Neural progenitor cell (in vitro differentiated cells): ENCODE results near the gene HHAT. TPM values are rescaled to one million over a fixed set of nuclear protein-coding genes. Genes with fewer than 3 reads are reported as not detected.
A peak's percentile ranks its signal among the peaks of the same experiment; 100 is the strongest.

Experiments used
- DNase-seq: peaks from one replicate; pipeline ENCODE4 v3.0.0-alpha.2; 2016; ENCODE audit warnings: low spot score
- H2AFZ ChIP-seq: fragments of 200-600 bp; sonication (generic); replicated peaks from 2 replicates; pipeline ENCODE4 v1.6.1; 2016; ENCODE audit warnings: antibody characterized with exemption
- H3F3A ChIP-seq: fragments of 200-600 bp; sonication (generic); 2 replicates; pipeline ENCODE4 v1.6.1; 2016; ENCODE audit warnings: antibody characterized with exemption, low read depth
- H3K27ac ChIP-seq: fragments of 200-600 bp; sonication (generic); 2 replicates; pipeline ENCODE4 v1.5.1; 2016; ENCODE audit warnings: mild to moderate bottlenecking
- H3K27me3 ChIP-seq: fragments of 200-600 bp; sonication (generic); 2 replicates; pipeline ENCODE4 v1.6.1; 2016; ENCODE audit warnings: mild to moderate bottlenecking, moderate library complexity
- H3K36me3 ChIP-seq: fragments of 200-600 bp; sonication (generic); 2 replicates; pipeline ENCODE4 v1.5.1; 2016
- H3K4me1 ChIP-seq: fragments of 200-600 bp; sonication (generic); 2 replicates; pipeline ENCODE4 v1.6.1; 2016; ENCODE audit warnings: mixed run types
- H3K4me2 ChIP-seq: fragments of 200-600 bp; sonication (generic); 2 replicates; pipeline ENCODE4 v1.6.1; 2016
- H3K4me3 ChIP-seq: fragments of 200-600 bp; sonication (generic); 2 replicates; pipeline ENCODE4 v1.5.1; 2016
- H3K79me2 ChIP-seq: fragments of 200-600 bp; sonication (generic); 2 replicates; pipeline ENCODE4 v1.6.1; 2016; ENCODE audit warnings: low read depth
- H3K9ac ChIP-seq: fragments of 200-600 bp; sonication (generic); 2 replicates; pipeline ENCODE4 v1.6.1; 2016
- H3K9me3 ChIP-seq: fragments of 200-600 bp; sonication (generic); 2 replicates; pipeline ENCODE4 v1.5.1; 2016; ENCODE audit warnings: low read depth
- H4K20me1 ChIP-seq: fragments of 200-600 bp; sonication (generic); 2 replicates; pipeline ENCODE4 v1.6.1; 2016; ENCODE audit warnings: low read depth
- H3K27ac Mint-ChIP-seq: 3 replicates; pipeline ENCODE4 v1.8.0; 2021; ENCODE audit warnings: mixed read lengths
- H3K27me3 Mint-ChIP-seq: 2 replicates; pipeline ENCODE4 v1.8.0; 2022; ENCODE audit warnings: low read depth, mild to moderate bottlenecking, inconsistent platforms, moderate library complexity, mixed read lengths; ENCODE audit not compliant: insufficient read depth
- H3K36me3 Mint-ChIP-seq: 3 replicates; pipeline ENCODE4 v1.8.0; 2021; ENCODE audit warnings: mixed read lengths
- H3K4me1 Mint-ChIP-seq: 3 replicates; pipeline ENCODE4 v1.8.0; 2021; ENCODE audit warnings: mixed read lengths
- H3K4me3 Mint-ChIP-seq: 3 replicates; pipeline ENCODE4 v1.8.0; 2021; ENCODE audit warnings: mild to moderate bottlenecking, moderate library complexity, mixed read lengths
- H3K9me3 Mint-ChIP-seq: 3 replicates; pipeline ENCODE4 v1.8.0; 2020; ENCODE audit warnings: mixed read lengths
- EZH2 ChIP-seq: fragments of 200-600 bp; sonication (generic); IDR thresholded peaks from 2 replicates; pipeline ENCODE4 v1.6.1; 2017; ENCODE audit warnings: antibody characterized with exemption, mild to moderate bottlenecking, moderate library complexity
- EZH2phosphoT487 ChIP-seq: fragments of 200-600 bp; sonication (generic); IDR thresholded peaks from 2 replicates; pipeline ENCODE4 v1.6.1; 2017; ENCODE audit warnings: antibody characterized with exemption
- total RNA-seq: library from RNA; depleted of rRNA; stranded (reverse); fragments of >200 nt; gene quantifications from 2 replicates; pipeline ENCODE4 v1.2.3, GENCODE V29; 2015; ENCODE audit warnings: low replicate concordance
- TF ChIP-seq, protein P1 (sequence below): fragments of 200-600 bp; sonication (generic); IDR thresholded peaks from 2 replicates; pipeline ENCODE4 v1.5.1; 2017; ENCODE audit warnings: antibody characterized with exemption, mild to moderate bottlenecking

The HHAT gene
- total RNA-seq, 1 donor from 2014 or later: 10.3 TPM

DNA sequence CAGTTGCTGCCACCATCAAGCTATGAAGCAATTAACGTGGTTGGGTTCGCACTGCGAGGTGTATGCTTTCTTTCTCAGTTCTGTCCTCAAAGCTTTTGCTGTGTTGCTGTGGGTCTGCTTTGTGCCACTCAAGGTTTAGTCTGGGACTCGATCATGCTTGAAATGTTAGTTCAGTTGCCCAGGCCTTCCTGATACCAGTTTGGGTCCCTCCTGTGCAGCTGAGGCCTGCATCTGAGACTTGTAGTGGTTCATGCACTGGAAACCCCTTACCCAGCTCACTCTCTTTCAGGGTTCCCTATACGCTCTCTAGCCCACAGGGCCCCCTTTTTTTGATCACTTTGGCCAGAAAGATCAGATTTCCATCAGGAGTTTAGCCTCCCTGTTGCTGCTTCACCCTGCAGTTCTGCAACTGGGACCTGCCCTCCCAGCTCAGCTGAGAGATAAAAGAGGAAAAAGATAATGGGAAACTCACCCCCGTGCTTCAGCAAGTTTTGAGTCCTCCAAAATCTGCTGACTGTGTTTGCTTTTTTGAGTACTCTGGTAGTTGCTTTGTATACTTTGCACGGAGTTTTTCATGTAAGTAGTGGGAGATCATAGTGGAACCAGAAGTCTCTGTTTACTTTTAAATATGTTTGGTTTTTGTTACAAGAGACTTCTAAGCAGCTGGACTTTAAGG lies 317.0 kb downstream of the HHAT start:
- H3K9me3 Mint-ChIP-seq: no peaks in the 10 kb centered on the region
- Histone ChIP-seq H3K9ac (no peak overlapping the region), H3K4me1 (peaks cover 31% of the 10 kb centered on the region), H3K4me3 (peak overlapping the region; percentile 27), H3F3A (peaks cover 13% of the 10 kb centered on the region), H3K27me3 (no peaks in the 10 kb centered on the region), H2AFZ (no peak overlapping the region), H3K27ac (peak overlapping the region; percentile 84), H3K9me3 (no peaks in the 10 kb centered on the region), H3K4me2 (peak overlapping the region; percentile 73), H4K20me1 (no peaks in the 10 kb centered on the region), H3K36me3 (no peaks in the 10 kb centered on the region), H3K79me2 (no peaks in the 10 kb centered on the region)
- no peaks in the 10 kb centered on the region for H3K36me3 Mint-ChIP-seq
- H3K27me3 Mint-ChIP-seq: no peaks in the 10 kb centered on the region
- TF ChIP-seq, protein P1, sequence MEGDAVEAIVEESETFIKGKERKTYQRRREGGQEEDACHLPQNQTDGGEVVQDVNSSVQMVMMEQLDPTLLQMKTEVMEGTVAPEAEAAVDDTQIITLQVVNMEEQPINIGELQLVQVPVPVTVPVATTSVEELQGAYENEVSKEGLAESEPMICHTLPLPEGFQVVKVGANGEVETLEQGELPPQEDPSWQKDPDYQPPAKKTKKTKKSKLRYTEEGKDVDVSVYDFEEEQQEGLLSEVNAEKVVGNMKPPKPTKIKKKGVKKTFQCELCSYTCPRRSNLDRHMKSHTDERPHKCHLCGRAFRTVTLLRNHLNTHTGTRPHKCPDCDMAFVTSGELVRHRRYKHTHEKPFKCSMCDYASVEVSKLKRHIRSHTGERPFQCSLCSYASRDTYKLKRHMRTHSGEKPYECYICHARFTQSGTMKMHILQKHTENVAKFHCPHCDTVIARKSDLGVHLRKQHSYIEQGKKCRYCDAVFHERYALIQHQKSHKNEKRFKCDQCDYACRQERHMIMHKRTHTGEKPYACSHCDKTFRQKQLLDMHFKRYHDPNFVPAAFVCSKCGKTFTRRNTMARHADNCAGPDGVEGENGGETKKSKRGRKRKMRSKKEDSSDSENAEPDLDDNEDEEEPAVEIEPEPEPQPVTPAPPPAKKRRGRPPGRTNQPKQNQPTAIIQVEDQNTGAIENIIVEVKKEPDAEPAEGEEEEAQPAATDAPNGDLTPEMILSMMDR: no peak
- TF ChIP-seq EZH2 (no peak), EZH2phosphoT487 (no peak)
- peak; percentile 31 for DNase-seq
- H3K4me1 Mint-ChIP-seq: peaks cover 23% of the 10 kb centered on the region
- H3K4me3 Mint-ChIP-seq: no peak overlapping the region
- peak overlapping the region; percentile 92 for H3K27ac Mint-ChIP-seq

DNA sequence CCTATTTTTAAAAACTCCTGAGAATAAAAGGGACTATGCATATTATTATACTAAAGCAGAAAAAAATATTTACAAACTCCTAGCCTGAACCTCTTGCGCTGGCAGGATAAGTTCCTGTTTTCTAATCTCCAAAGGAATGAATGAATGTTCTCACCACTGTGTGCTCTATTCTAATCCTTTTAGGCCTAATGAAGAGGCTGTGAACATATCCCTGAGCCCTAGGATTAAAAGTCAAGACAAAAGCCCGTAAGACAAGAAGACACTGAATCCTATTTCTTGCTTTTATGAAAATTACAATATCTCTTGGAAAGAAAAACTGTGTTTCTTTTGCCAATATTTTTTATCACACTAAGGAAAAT lies 317.5 kb downstream of the HHAT start:
- Mint-ChIP-seq H3K27ac (peak overlapping the region; percentile 12), H3K36me3 (no peaks in the 10 kb centered on the region), H3K4me1 (peaks cover 23% of the 10 kb centered on the region), H3K27me3 (no peaks in the 10 kb centered on the region), H3K4me3 (no peak overlapping the region), H3K9me3 (no peaks in the 10 kb centered on the region)
- H3K79me2 ChIP-seq: no peaks in the 10 kb centered on the region
- H3K4me1 ChIP-seq: peaks cover 31% of the 10 kb centered on the region
- DNase-seq: peak; percentile 72
- H3K9ac ChIP-seq: no peak overlapping the region
- no peaks in the 10 kb centered on the region for H3K9me3 ChIP-seq
- H3K4me2 ChIP-seq: peak overlapping the region; percentile 73
- peaks cover 13% of the 10 kb centered on the region for H3F3A ChIP-seq
- no peaks in the 10 kb centered on the region for H4K20me1 ChIP-seq
- no peak overlapping the region for H2AFZ ChIP-seq
- H3K4me3 ChIP-seq: peak overlapping the region; percentile 27
- no peaks in the 10 kb centered on the region for H3K36me3 ChIP-seq
- TF ChIP-seq EZH2phosphoT487: peak; percentile 55
- TF ChIP-seq, protein P1: no peak
- H3K27ac ChIP-seq: peak overlapping the region; percentile 84
- no peaks in the 10 kb centered on the region for H3K27me3 ChIP-seq

DNA sequence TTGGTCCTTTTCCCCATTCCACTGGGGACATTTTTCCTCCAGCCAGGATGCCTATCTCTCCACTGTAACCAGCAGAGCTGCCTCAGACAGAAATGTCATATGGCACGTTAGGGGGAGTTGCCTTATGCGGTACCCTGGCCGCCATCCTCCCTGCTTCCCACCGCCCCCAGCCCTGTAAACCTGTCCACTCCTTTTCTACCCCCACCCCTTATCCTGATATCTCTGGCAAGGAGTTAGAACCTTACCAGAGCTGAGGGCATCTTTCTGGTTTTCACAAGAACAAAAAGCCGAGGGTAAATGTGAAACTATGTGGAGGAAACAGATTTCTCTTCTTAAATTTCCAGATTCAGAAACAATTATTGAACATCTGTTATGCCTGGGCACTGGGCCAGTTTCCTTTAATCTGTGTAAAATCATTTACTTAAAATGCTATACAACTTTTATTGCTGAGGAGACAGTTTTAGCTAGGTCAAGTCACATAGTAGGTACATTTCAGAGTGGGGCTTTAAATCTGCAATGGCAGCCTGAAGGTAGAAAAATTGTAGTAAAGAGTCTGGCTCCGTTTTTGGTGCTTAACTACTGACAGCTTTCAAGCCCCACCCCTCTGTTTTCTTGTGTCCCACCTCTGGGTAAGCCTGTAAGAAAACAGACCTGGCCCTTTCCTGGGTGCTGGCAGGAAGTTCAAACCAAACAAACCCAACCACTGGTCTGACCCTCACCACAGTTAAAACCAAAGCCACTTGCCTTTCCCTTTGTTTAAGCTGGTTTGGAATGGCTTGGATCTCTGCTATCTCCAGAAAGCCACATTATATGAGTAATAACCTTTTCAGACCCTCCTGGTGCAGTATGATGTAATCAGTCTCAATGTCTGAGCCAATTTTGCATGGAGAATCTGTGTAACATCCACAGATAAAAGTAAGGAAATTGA lies 319.0 kb downstream of the HHAT start:
- H3K4me2 ChIP-seq: no peak overlapping the region

More for the DNA sequence above, 319.0 kb downstream of the HHAT start:
- TF ChIP-seq EZH2 (no peak), EZH2phosphoT487 (no peak)
- TF ChIP-seq, protein P1: no peak
- no peaks in the 10 kb centered on the region for H3K36me3 ChIP-seq
- H2AFZ ChIP-seq: no peak overlapping the region
- no peak overlapping the region for H3K4me3 ChIP-seq
- H3F3A ChIP-seq: peaks cover 13% of the 10 kb centered on the region
- peaks cover 31% of the 10 kb centered on the region for H3K4me1 ChIP-seq
- H3K27ac Mint-ChIP-seq: peak overlapping the region; percentile 35
- no peak for DNase-seq
- H3K9ac ChIP-seq: no peak overlapping the region
- no peak overlapping the region for H3K4me3 Mint-ChIP-seq
- no peaks in the 10 kb centered on the region for H3K9me3 Mint-ChIP-seq
- no peak overlapping the region for H3K27ac ChIP-seq
- H3K4me1 Mint-ChIP-seq: peaks cover 23% of the 10 kb centered on the region
- H3K27me3 Mint-ChIP-seq: no peaks in the 10 kb centered on the region
- no peaks in the 10 kb centered on the region for H4K20me1 ChIP-seq
- H3K27me3 ChIP-seq: no peaks in the 10 kb centered on the region
- no peaks in the 10 kb centered on the region for H3K36me3 Mint-ChIP-seq
- H3K79me2 ChIP-seq: no peaks in the 10 kb centered on the region
- no peaks in the 10 kb centered on the region for H3K9me3 ChIP-seq
